Endothelial cell (in vitro differentiated cells): ENCODE data around the gene CDC42SE2. TPM values are rescaled to one million over a fixed set of nuclear protein-coding genes. Genes with fewer than 3 reads are reported as not detected.

Experiments
- DNase-seq: peaks from one replicate; pipeline ENCODE4 v3.0.0; 2021; ENCODE audit warnings: low spot score
- H3K27ac Mint-ChIP-seq: one replicate; pipeline ENCODE4 v1.8.0; 2021; ENCODE audit warnings: mixed read lengths, inconsistent platforms; ENCODE audit not compliant: unreplicated experiment
- H3K27me3 Mint-ChIP-seq: one replicate; pipeline ENCODE4 v1.8.0; 2021; ENCODE audit warnings: mild to moderate bottlenecking, moderate library complexity, mixed read lengths, inconsistent platforms; ENCODE audit not compliant: unreplicated experiment
- H3K36me3 Mint-ChIP-seq: one replicate; pipeline ENCODE4 v1.8.0; 2021; ENCODE audit warnings: mild to moderate bottlenecking, low read depth, mixed read lengths, inconsistent platforms; ENCODE audit not compliant: unreplicated experiment
- H3K4me1 Mint-ChIP-seq: one replicate; pipeline ENCODE4 v1.8.0; 2021; ENCODE audit warnings: mild to moderate bottlenecking, mixed read lengths, inconsistent platforms; ENCODE audit not compliant: unreplicated experiment
- H3K4me3 Mint-ChIP-seq: one replicate; pipeline ENCODE4 v1.8.0; 2021; ENCODE audit warnings: mild to moderate bottlenecking, mixed read lengths, inconsistent platforms; ENCODE audit not compliant: unreplicated experiment
- H3K9me3 Mint-ChIP-seq: one replicate; pipeline ENCODE4 v1.8.0; 2021; ENCODE audit warnings: mixed read lengths, inconsistent platforms; ENCODE audit not compliant: unreplicated experiment
- CTCF ChIP-seq: fragments of 200-600 bp; sonication (generic); IDR thresholded peaks from one replicate; pipeline ENCODE4 v1.5.0; 2021; ENCODE audit warnings: antibody characterized with exemption; ENCODE audit not compliant: unreplicated experiment
- total RNA-seq: library from RNA; stranded (reverse); fragmentation: NEBNext Ultra II Directional; extraction: Animal tissue kit (Norgen Biotek cat#: 25700); gene quantifications from one replicate; pipeline ENCODE4 v1.2.1, GENCODE V29; 2021; ENCODE audit not compliant: unreplicated experiment

The CDC42SE2 gene
- total RNA-seq, 1 donor from 2014 or later, result 22.2 TPM

- H3K4me3 Mint-ChIP-seq, result no peak overlapping the region
- H3K27me3 Mint-ChIP-seq, result peaks cover 2% of the 10 kb centered on the region
- H3K9me3 Mint-ChIP-seq, result no peaks in the 10 kb centered on the region
- no peak overlapping the region for H3K27ac Mint-ChIP-seq
- H3K4me1 Mint-ChIP-seq, result no peaks in the 10 kb centered on the region
- TF ChIP-seq CTCF, result no peak
- no peak for DNase-seq
- H3K36me3 Mint-ChIP-seq, result no peaks in the 10 kb centered on the region
Measured at GRCh38 chr5:131225282-131225974, 38.4 kb upstream of the CDC42SE2 start.

GRCh38 chr5:131226899-131227298 lies 37.0 kb upstream of the CDC42SE2 start:
- Mint-ChIP-seq H3K27me3 (no peaks in the 10 kb centered on the region), H3K4me1 (no peaks in the 10 kb centered on the region), H3K4me3 (no peak overlapping the region), H3K9me3 (no peaks in the 10 kb centered on the region), H3K27ac (no peak overlapping the region), H3K36me3 (no peaks in the 10 kb centered on the region)
- TF ChIP-seq CTCF, result no peak
- no peak for DNase-seq

- H3K9me3 Mint-ChIP-seq, result no peaks in the 10 kb centered on the region
- no peak for TF ChIP-seq CTCF
Measured at GRCh38 chr5:131228646-131229045, 35.2 kb upstream of the CDC42SE2 start.

GRCh38 chr5:131229623-131230022 lies 34.2 kb upstream of the CDC42SE2 start:
- no peaks in the 10 kb centered on the region for H3K4me1 Mint-ChIP-seq
- H3K27me3 Mint-ChIP-seq, result no peaks in the 10 kb centered on the region
- TF ChIP-seq CTCF, result no peak
- H3K9me3 Mint-ChIP-seq, result no peaks in the 10 kb centered on the region
- no peak overlapping the region for H3K4me3 Mint-ChIP-seq
- H3K27ac Mint-ChIP-seq, result no peak overlapping the region
- no peaks in the 10 kb centered on the region for H3K36me3 Mint-ChIP-seq
- no peak for DNase-seq

More at GRCh38 chr5:131228646-131229045, 35.2 kb upstream of the CDC42SE2 start:
- Mint-ChIP-seq H3K4me1 (no peaks in the 10 kb centered on the region), H3K27ac (no peak overlapping the region), H3K4me3 (no peak overlapping the region), H3K27me3 (no peaks in the 10 kb centered on the region), H3K36me3 (no peaks in the 10 kb centered on the region)
- no peak for DNase-seq

GRCh38 chr5:131230406-131230805 lies 33.4 kb upstream of the CDC42SE2 start:
- no peaks in the 10 kb centered on the region for H3K9me3 Mint-ChIP-seq
- H3K4me3 Mint-ChIP-seq, result no peak overlapping the region
- no peaks in the 10 kb centered on the region for H3K27me3 Mint-ChIP-seq
- H3K36me3 Mint-ChIP-seq, result no peaks in the 10 kb centered on the region
- H3K4me1 Mint-ChIP-seq, result no peaks in the 10 kb centered on the region
- TF ChIP-seq CTCF, result no peak
- no peak overlapping the region for H3K27ac Mint-ChIP-seq
- no peak for DNase-seq
